HepG2 (cell line): ENCODE results near the gene ATG16L2. TPM values are rescaled to one million over a fixed set of nuclear protein-coding genes. Genes with fewer than 3 reads are reported as not detected.

Source experiments
- AGO2 ChIP-seq: fragments of 200-400 bp; formaldehyde crosslinking; optimal IDR thresholded peaks from 2 replicates; pipeline ENCODE3; 2017; ENCODE audit warnings: mild to moderate bottlenecking, low read depth, low read length, moderate library complexity
- CTCF ChIP-seq: sonication (generic); formaldehyde crosslinking; IDR thresholded peaks from 2 replicates; pipeline ENCODE4 v1.5.0; 2020; ENCODE audit warnings: mild to moderate bottlenecking, missing genetic modification reagents, moderate library complexity
- GATAD1 ChIP-seq: IDR thresholded peaks from 2 replicates; pipeline ENCODE4 v1.6.1; 2016; ENCODE audit warnings: missing genetic modification reagents, missing compliant biosample characterization
- GTF2F1 ChIP-seq: fragments of 150-350 bp; IDR thresholded peaks from 2 replicates; pipeline ENCODE4 v1.6.1; 2014; ENCODE audit warnings: low read length
- IKZF1 ChIP-seq: fragments of 450-650 bp; IDR thresholded peaks from 2 replicates; pipeline ENCODE4 v1.7.1; 2016
- MYPOP ChIP-seq: sonication (generic); formaldehyde crosslinking; IDR thresholded peaks from 2 replicates; pipeline ENCODE4 v1.8.1; 2023; ENCODE audit warnings: mild to moderate bottlenecking, moderate library complexity, missing genetic modification reagents
- NR2F2 ChIP-seq: IDR thresholded peaks from 2 replicates; pipeline ENCODE4 v1.6.1; 2012; ENCODE audit warnings: low read depth, inconsistent platforms, borderline replicate concordance
- PAXIP1 ChIP-seq: sonication (generic); formaldehyde crosslinking; conservative IDR thresholded peaks from 2 replicates; pipeline ENCODE4 v1.4.0; 2020; ENCODE audit warnings: mild to moderate bottlenecking, missing genetic modification reagents, moderate library complexity
- SALL2 ChIP-seq: sonication (generic); formaldehyde crosslinking; IDR thresholded peaks from 2 replicates; pipeline ENCODE4 v1.8.1; 2023; ENCODE audit warnings: mild to moderate bottlenecking, missing genetic modification reagents, inconsistent platforms
- ZBTB46 ChIP-seq: sonication (generic); formaldehyde crosslinking; IDR thresholded peaks from 2 replicates; pipeline ENCODE4 v1.4.0; 2020; ENCODE audit warnings: mild to moderate bottlenecking, missing genetic modification reagents, borderline replicate concordance
- ZFX ChIP-seq: sonication (generic); formaldehyde crosslinking; IDR thresholded peaks from 2 replicates; pipeline ENCODE4 v1.4.0; 2020; ENCODE audit warnings: mild to moderate bottlenecking, low read depth, missing genetic modification reagents, moderate library complexity
- ZNF276 ChIP-seq: sonication (generic); formaldehyde crosslinking; IDR thresholded peaks from 2 replicates; pipeline ENCODE4 v1.4.0; 2020; ENCODE audit warnings: mild to moderate bottlenecking, low read depth, missing genetic modification reagents
- ZNF280B ChIP-seq: sonication (generic); formaldehyde crosslinking; IDR thresholded peaks from 2 replicates; pipeline ENCODE4 v1.5.0; 2020; ENCODE audit warnings: missing genetic modification reagents, mild to moderate bottlenecking, borderline replicate concordance
- ZNF530 ChIP-seq: sonication (generic); formaldehyde crosslinking; IDR thresholded peaks from 2 replicates; pipeline ENCODE4 v1.5.0; 2020; ENCODE audit warnings: low read depth, mild to moderate bottlenecking, missing genetic modification reagents
- ZNF562 ChIP-seq: sonication (generic); formaldehyde crosslinking; IDR thresholded peaks from 2 replicates; pipeline ENCODE4 v1.8.0; 2022; ENCODE audit warnings: missing genetic modification reagents, borderline replicate concordance
- polyA plus RNA-seq, 8 experiments: library from polyadenylated mRNA; depleted of rRNA in 3 of 8; stranded (reverse) in 7 of 8; unstranded in 1 of 8; fragments of >200 nt; fragmentation: Illumina TruSeq in 4 of 8; extraction: Trizol in 4 of 8; gene quantifications; 2 replicates each; pipeline versions ENCODE4 v1.2.1 to v1.2.3, GENCODE V29; 2011 to 2016; ENCODE audit warnings: low read depth in 4 of 8, missing spikeins in 1 of 8, mixed read lengths in 1 of 8; ENCODE audit not compliant: insufficient read depth in 1 of 8
- total RNA-seq, 5 experiments: library from RNA; depleted of rRNA; stranded (reverse); fragments of >200 nt; fragmentation: Illumina TruSeq; extraction: Trizol; gene quantifications; 2 replicates each; pipeline ENCODE4 v1.2.3, GENCODE V29; 2016; ENCODE audit warnings: low read depth in 1 of 5

Gene ATG16L2
- total and polyA plus RNA-seq, 2 of the 13 experiments (the other 11 are each of a cell fraction or from before 2014, with no cell fraction given), result 6.2 to 14.8 TPM

GRCh38 chr11:72831521-72832300 is 17.5 kb downstream of the ATG16L2 start (continued):
- TF ChIP-seq ZNF276 (CRISPR knock-in tag) (no peak), ZFX (CRISPR knock-in tag) (no peak), GTF2F1 (no peak), ZNF530 (CRISPR knock-in tag) (no peak), SALL2 (CRISPR knock-in tag) (no peak), ZNF562 (CRISPR knock-in tag) (no peak), CTCF (CRISPR knock-in tag) (peak; percentile 92), ZNF280B (CRISPR knock-in tag) (no peak), NR2F2 (no peak), MYPOP (CRISPR knock-in tag) (no peak), ZBTB46 (CRISPR knock-in tag) (no peak), IKZF1 (no peak), PAXIP1 (CRISPR knock-in tag) (no peak), AGO2 (peak; percentile 29), GATAD1 (CRISPR knock-in tag) (no peak)
